Hypothalamus (tissue), 51 donors: ENCODE results near the gene IVNS1ABP.

Source experiments
- DNase-seq, 51 donors: peaks; one replicate each; lab custom pipeline; 2025; lab: John Stamatoyannopoulos, UW

IVNS1ABP gene

GRCh38 chr1:185297982-185298381 is 19.1 kb downstream of the IVNS1ABP start:
- no peak for DNase-seq

- no peak for DNase-seq
Observed at GRCh38 chr1:185295091-185295490, 22.0 kb downstream of the IVNS1ABP start.

DNA sequence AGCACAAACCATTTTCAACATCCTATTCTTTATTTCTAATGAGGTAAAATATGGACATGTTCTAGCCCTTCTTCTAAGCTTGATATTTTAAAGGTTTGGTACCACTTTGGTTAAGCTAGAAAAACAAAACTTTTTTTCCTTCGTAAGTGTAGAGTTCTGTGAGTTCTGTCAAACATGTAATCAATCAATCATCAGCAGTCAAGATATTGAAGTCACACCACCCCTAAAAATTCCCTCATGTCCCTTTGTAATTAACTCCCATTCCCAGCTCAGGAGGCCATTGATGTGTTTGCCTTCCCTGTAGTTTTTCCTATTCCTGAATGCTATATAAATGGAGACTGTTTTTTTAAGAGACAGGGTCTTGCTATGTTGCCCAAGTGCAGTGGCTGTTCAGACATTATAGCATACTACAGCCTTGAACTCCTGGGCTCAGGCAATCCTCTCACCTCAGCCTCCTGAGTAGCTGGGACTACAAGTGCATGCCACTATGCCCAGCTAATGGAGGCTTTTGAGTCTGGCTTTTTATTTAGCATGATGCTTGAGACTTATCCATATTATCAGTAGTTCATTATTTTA is 23.0 kb downstream of the IVNS1ABP start:
- no peak for DNase-seq

DNA sequence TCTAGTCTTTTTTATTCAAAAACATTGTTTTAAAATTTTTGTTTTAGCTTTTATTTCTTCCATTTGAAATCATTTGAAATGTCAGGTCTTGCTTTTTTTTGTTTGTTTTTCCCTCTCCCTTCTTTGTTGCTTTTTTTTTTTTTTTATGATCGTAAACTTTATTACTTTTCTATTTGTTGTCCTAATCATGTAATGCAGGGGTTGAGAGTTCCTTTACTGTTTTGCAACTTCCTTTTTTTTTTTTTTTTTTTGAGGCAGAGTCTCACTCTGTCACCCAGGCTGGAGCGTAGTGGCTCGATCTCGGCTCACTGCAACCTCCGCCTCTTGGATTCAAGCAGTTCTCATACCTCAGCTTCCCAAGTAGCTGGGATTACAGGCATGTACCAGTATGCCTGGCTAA is 24.8 kb downstream of the IVNS1ABP start:
- no peak for DNase-seq

- no peak for DNase-seq
Observed at GRCh38 chr1:185291652-185292051, 25.4 kb downstream of the IVNS1ABP start.

DNA sequence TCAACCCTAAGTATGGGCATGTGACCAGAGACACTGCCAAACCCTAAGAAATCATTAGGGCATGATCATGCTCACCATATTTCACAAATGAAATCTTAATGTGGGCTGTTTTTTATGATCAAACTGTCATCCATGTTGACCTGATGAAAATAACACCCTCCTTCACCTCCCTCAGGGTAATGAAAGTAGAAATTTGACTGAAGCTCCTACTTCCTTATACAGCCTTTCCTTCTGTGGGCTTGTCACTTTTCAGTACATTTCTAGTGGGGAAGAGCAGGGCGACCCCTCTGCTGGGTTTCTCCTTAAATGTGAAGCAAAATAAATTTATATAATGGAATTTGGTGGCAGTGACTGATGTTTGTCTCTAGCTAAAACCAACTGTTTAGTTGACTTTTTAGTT is 25.9 kb downstream of the IVNS1ABP start:
- no peak for DNase-seq

GRCh38 chr1:185289880-185290279 is 27.2 kb downstream of the IVNS1ABP start:
- no peak for DNase-seq

- no peak for DNase-seq
Observed at GRCh38 chr1:185288435-185288834, 28.6 kb downstream of the IVNS1ABP start.

GRCh38 chr1:185287451-185287850 is 29.6 kb downstream of the IVNS1ABP start:
- no peak for DNase-seq

GRCh38 chr1:185284533-185285276 is 32.3 kb downstream of the IVNS1ABP start:
- DNase-seq: no peak

DNA sequence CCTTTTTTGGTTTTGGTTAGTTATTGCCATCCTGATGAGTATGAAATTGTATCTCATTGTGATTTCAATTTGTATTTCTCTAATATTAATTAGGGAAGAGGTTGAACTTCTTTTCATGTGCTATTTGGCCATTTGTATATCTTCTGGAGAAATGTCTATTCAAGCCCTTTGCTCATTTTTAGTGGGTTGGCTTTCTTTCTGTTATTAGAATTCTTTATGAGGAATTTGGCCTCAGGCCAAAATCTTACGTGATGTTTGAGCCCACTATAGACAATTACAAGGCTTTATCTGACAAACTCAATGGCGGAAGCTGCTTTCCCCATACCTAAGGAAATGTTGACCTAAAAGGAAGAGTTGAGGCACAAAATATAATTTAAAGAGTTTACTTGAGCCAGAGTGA is 32.9 kb downstream of the IVNS1ABP start:
- no peak for DNase-seq

GRCh38 chr1:185281245-185281644 is 35.8 kb downstream of the IVNS1ABP start:
- DNase-seq: no peak

DNA sequence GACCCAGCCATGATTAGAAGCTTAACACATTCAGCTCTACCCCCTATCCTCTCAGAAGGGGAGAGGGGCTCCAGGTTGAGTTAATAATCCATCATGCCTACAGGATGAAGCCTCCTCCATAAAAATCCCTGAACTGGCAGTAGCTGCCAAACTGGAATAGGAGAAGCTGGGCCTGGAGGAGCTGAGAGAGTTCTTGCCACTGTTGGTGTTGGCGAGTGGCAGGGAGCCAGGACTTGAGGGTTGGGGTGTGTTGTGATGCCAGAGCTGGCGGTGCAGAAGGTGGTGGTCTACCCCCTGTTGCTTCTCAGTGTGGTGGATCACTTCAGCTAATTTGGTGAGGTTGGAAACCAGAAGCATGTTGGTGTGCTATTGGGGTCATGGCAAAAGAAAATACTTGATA is 36.5 kb downstream of the IVNS1ABP start:
- DNase-seq: no peak

GRCh38 chr1:185279571-185279970 is 37.5 kb downstream of the IVNS1ABP start:
- DNase-seq: no peak

GRCh38 chr1:185271921-185272320 is 45.1 kb downstream of the IVNS1ABP start:
- no peak for DNase-seq

GRCh38 chr1:185268352-185268751 is 48.7 kb downstream of the IVNS1ABP start:
- DNase-seq: no peak

DNA sequence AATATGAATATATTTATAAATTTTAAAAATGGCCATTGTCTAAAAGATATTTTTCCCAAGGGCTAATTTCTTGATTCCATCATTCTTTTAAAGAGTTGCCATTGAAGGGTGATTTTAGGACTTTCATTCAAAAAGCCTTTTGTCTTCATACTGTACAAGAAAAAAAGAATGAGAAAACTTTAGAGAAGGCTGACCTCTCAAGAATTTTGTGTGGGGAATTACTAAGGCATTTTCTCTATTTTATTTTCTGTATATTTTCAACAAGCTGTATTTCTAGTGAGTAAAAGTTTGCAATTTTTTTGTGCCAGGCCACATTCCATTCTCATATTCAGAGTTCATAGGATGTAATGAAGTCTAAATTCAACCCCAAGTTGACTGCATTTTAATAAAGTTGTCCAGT is 49.3 kb downstream of the IVNS1ABP start:
- no peak for DNase-seq

- no peak for DNase-seq
Observed at GRCh38 chr1:185267301-185267700, 49.7 kb downstream of the IVNS1ABP start.

GRCh38 chr1:185265314-185265713 is 51.7 kb downstream of the IVNS1ABP start:
- DNase-seq: no peak

DNA sequence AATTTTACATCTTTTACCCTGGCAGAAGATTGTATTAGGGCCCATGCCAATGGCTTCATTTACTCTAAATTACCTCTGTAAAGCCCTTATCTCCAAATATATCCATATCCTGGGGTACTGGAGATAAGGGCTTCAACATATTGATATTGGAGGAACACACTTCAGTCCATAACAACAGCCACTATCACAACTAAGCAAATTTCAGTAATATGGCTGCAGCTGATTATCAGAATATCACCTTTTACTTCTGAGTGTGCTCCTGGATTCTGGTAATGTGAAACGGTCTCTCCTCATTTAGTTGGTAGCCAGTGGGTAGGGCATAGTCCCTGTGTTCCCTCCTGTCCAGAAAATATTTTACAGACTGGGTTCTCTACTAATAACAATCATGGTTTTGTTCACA is 53.3 kb downstream of the IVNS1ABP start:
- no peak for DNase-seq

DNA sequence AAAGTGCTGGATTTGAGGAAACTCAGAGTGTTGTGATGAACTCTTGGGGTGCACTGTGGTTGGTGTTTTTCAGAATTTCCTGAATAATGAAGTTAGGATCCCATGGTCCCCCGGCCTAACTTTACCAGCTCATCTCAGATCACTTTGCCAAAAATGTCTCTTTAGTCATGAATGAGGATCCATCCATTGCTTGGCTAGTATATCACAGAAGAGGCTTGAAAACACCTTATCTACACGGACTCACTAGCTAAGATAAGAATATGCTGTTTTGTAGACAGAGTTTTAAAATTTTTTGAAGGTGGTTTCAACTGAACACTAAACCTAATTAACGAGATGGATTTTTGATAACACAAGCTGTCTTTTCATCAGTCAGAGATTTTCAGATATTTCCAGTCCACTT is 53.8 kb downstream of the IVNS1ABP start:
- no peak for DNase-seq

GRCh38 chr1:185262151-185262550 is 54.9 kb downstream of the IVNS1ABP start:
- DNase-seq: no peak

- DNase-seq: no peak
Observed at GRCh38 chr1:185260611-185261010, 56.4 kb downstream of the IVNS1ABP start.
